ENCODE results near the gene UNC50. TPM values are rescaled to one million over a fixed set of nuclear protein-coding genes. Genes with fewer than 3 reads are reported as not detected.

The UNC50 gene
- total RNA-seq, 1 donor, result 36.2 TPM

DNA sequence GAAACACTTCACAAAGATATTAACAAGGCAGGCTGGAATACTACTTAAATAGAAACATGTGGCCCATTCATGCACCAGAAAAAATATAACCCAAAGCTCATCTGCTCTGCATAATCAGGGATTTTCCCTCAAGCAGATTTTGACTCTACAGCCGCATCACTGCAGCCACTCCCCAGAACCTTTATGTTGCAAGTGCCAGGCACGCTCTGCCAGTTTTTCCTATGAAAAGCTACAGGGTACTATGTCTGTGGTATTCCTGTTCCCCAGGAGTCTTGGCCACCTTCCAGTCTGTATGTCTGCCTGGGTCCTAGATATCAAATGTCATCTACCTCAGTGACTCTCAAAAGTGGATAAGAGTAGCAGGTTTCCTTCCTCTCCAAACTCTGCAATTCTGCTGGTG lies 3.8 kb upstream of the UNC50 start:
- Histone ChIP-seq H3K27me3 (ENCODE audit: insufficient read depth, low read length) (no peaks in the 10 kb centered on the region), H3K9me3 (ENCODE audit: low read depth, low read length) (no peaks in the 10 kb centered on the region), H3K36me3 (ENCODE audit: insufficient read depth, low read length) (peaks cover 18% of the 10 kb centered on the region), H3K4me2 (ENCODE audit: insufficient read depth, low read length) (no peak overlapping the region), H3K4me1 (ENCODE audit: insufficient read depth, low read length) (peaks cover 10% of the 10 kb centered on the region), H2AFZ (ENCODE audit: low read length) (no peak overlapping the region), H4K20me1 (ENCODE audit: insufficient read depth, low read length) (peaks cover 9% of the 10 kb centered on the region), H3K27ac (ENCODE audit: low read depth, low read length) (no peak overlapping the region), H3K79me2 (ENCODE audit: insufficient read depth, low read length) (peaks cover 54% of the 10 kb centered on the region), H3K4me3 (ENCODE audit: insufficient read depth, low read length) (no peak overlapping the region)
- DNase-seq (ENCODE audit: insufficient read length, low spot score, missing footprints), result no peak
- TF ChIP-seq, protein P1, sequence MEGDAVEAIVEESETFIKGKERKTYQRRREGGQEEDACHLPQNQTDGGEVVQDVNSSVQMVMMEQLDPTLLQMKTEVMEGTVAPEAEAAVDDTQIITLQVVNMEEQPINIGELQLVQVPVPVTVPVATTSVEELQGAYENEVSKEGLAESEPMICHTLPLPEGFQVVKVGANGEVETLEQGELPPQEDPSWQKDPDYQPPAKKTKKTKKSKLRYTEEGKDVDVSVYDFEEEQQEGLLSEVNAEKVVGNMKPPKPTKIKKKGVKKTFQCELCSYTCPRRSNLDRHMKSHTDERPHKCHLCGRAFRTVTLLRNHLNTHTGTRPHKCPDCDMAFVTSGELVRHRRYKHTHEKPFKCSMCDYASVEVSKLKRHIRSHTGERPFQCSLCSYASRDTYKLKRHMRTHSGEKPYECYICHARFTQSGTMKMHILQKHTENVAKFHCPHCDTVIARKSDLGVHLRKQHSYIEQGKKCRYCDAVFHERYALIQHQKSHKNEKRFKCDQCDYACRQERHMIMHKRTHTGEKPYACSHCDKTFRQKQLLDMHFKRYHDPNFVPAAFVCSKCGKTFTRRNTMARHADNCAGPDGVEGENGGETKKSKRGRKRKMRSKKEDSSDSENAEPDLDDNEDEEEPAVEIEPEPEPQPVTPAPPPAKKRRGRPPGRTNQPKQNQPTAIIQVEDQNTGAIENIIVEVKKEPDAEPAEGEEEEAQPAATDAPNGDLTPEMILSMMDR (IDR thresholded peaks at IDR 0.05; ENCODE audit: extremely low read depth, low read depth, low read length), result no peak

DNA sequence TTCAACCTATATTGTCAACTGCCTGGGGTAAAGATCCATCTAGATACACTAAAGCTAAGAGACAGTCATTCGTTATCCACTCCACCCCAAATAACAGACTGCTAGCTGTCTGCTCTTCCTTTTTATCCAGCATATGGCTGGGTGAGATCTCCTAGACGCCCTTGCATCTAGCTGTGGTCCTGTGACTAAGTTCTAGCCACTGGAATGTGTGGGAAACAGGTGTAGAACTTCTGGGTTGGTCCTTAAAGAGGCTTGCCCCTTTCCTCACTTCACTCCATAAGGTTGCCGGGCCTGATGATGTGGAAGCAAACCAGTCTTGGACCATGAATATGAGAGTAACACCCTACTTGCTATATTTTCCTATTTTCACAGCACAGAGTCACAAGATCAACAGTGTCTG lies 3.3 kb upstream of the UNC50 start:
- Histone ChIP-seq H3K4me3 (ENCODE audit: insufficient read depth, low read length) (no peak overlapping the region), H3K79me2 (ENCODE audit: insufficient read depth, low read length) (peaks cover 59% of the 10 kb centered on the region), H4K20me1 (ENCODE audit: insufficient read depth, low read length) (peaks cover 9% of the 10 kb centered on the region), H3K36me3 (ENCODE audit: insufficient read depth, low read length) (peaks cover 18% of the 10 kb centered on the region), H3K27ac (ENCODE audit: low read depth, low read length) (no peak overlapping the region), H2AFZ (ENCODE audit: low read length) (no peak overlapping the region), H3K27me3 (ENCODE audit: insufficient read depth, low read length) (no peaks in the 10 kb centered on the region), H3K4me2 (ENCODE audit: insufficient read depth, low read length) (no peak overlapping the region), H3K4me1 (ENCODE audit: insufficient read depth, low read length) (peaks cover 15% of the 10 kb centered on the region), H3K9me3 (ENCODE audit: low read depth, low read length) (no peaks in the 10 kb centered on the region)
- DNase-seq (ENCODE audit: insufficient read length, low spot score, missing footprints), result no peak
- TF ChIP-seq, protein P1 (IDR thresholded peaks at IDR 0.05; ENCODE audit: extremely low read depth, low read depth, low read length), result no peak

GRCh38 chr2:98606431-98606830 lies 2.0 kb upstream of the UNC50 start:
- Histone ChIP-seq H3K4me3 (ENCODE audit: insufficient read depth, low read length) (no peak overlapping the region), H3K9me3 (ENCODE audit: low read depth, low read length) (no peaks in the 10 kb centered on the region), H3K27ac (ENCODE audit: low read depth, low read length) (peak overlapping the region; percentile 1), H2AFZ (ENCODE audit: low read length) (no peak overlapping the region), H3K36me3 (ENCODE audit: insufficient read depth, low read length) (peaks cover 24% of the 10 kb centered on the region), H3K27me3 (ENCODE audit: insufficient read depth, low read length) (no peaks in the 10 kb centered on the region), H4K20me1 (ENCODE audit: insufficient read depth, low read length) (peaks cover 11% of the 10 kb centered on the region), H3K4me2 (ENCODE audit: insufficient read depth, low read length) (no peak overlapping the region), H3K79me2 (ENCODE audit: insufficient read depth, low read length) (peaks cover 73% of the 10 kb centered on the region), H3K4me1 (ENCODE audit: insufficient read depth, low read length) (peaks cover 23% of the 10 kb centered on the region)
- TF ChIP-seq, protein P1 (IDR thresholded peaks at IDR 0.05; ENCODE audit: extremely low read depth, low read depth, low read length), result no peak
- DNase-seq (ENCODE audit: insufficient read length, low spot score, missing footprints), result no peak

DNA sequence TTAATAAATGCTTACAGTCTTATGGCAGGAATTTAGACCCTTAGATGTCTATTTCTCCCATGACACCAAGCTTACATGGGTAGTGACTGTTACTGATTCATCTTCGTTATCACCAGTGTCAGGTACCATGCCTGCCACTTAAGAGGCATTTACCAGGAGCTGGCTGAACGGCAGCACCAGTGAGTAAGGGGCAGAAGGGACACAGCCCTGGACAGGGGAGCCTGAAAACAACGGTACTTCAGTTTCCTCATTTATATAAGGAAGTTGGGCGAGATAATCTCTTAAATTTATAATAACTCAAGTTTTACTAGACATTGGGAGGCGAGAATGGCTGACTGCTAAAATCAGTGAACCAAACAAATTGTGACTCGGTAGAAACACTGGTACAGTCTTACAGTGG lies 1.3 kb upstream of the UNC50 start:
- H3K36me3 ChIP-seq (ENCODE audit: insufficient read depth, low read length), result peaks cover 26% of the 10 kb centered on the region
- H4K20me1 ChIP-seq (ENCODE audit: insufficient read depth, low read length), result peaks cover 11% of the 10 kb centered on the region
- no peaks in the 10 kb centered on the region for H3K27me3 ChIP-seq (ENCODE audit: insufficient read depth, low read length)
- no peak for DNase-seq (ENCODE audit: insufficient read length, low spot score, missing footprints)
- TF ChIP-seq, protein P1 (IDR thresholded peaks at IDR 0.05; ENCODE audit: extremely low read depth, low read depth, low read length), result no peak
- peak overlapping the region; percentile 89 for H3K4me2 ChIP-seq (ENCODE audit: insufficient read depth, low read length)
- no peak overlapping the region for H2AFZ ChIP-seq (ENCODE audit: low read length)
- no peaks in the 10 kb centered on the region for H3K9me3 ChIP-seq (ENCODE audit: low read depth, low read length)
- peaks cover 79% of the 10 kb centered on the region for H3K79me2 ChIP-seq (ENCODE audit: insufficient read depth, low read length)
- peaks cover 23% of the 10 kb centered on the region for H3K4me1 ChIP-seq (ENCODE audit: insufficient read depth, low read length)
- peak overlapping the region; percentile 94 for H3K27ac ChIP-seq (ENCODE audit: low read depth, low read length)
- H3K4me3 ChIP-seq (ENCODE audit: insufficient read depth, low read length), result peak overlapping the region; percentile 94
